Sciatic nerve (tissue), 2 donors: ENCODE results near the gene NKX2-4. TPM values are rescaled to one million over a fixed set of nuclear protein-coding genes. Genes with fewer than 3 reads are reported as not detected.
"Not testable (repeated sequence)": the region's sequence is repeated elsewhere in the genome, so short reads cannot be mapped to it uniquely, and the experiment has no call there.

ENCODE experiments used
- ATAC-seq: fragments of 200-7000 bp; cut with Tn5 transposase; one replicate; pipeline ENCODE4 v1.9.1; 2020; ENCODE audit warnings: mild to moderate bottlenecking, moderate library complexity
- DNase-seq: peaks from one replicate; pipeline ENCODE4 v3.0.0-alpha.2; 2020; ENCODE audit warnings: low spot score
- intact Hi-C: fragments of 100-400 bp; cut with DNase I; formaldehyde crosslinking; loops from one replicate; pipeline ENCODE4 v1.14.2; 2022
- total RNA-seq: library from RNA; stranded (reverse); fragmentation: NEBNext Ultra II Directional; extraction: Animal tissue kit (Norgen Biotek cat#: 25700); gene quantifications from one replicate; pipeline ENCODE4 v1.2.1, GENCODE V29; 2021
- donor health status: DM: no; HTN: no; CAD: no.
- donor health status: DM: no; HTN: no; CAD: no.

Gene NKX2-4
- total RNA-seq = not detected

GRCh38 chr20:21397341-21398108, at the start of gene NKX2-4:
NKX2-4 (minus strand) TSS chr20:21397526; CDS start chr20:21397399, 127 bp downstream.
- no peak for ATAC-seq

GRCh38 chr20:21437816-21438215, 40.5 kb upstream of the NKX2-4 start:
- no peak for ATAC-seq
- intact Hi-C loops = no loop called here
- DNase-seq = no peak

More at GRCh38 chr20:21397341-21398108, at the start of gene NKX2-4:
- intact Hi-C loops = no loop called here
- no peak for DNase-seq

- no peak for ATAC-seq
- DNase-seq = no peak
- intact Hi-C loops = no loop called here
Observed at GRCh38 chr20:21437248-21437647, 39.9 kb upstream of the NKX2-4 start.

GRCh38 chr20:21436205-21436604, 38.9 kb upstream of the NKX2-4 start:
- intact Hi-C loops = no loop called here
- DNase-seq (no peak), ATAC-seq (no peak)

GRCh38 chr20:21435576-21435975, 38.2 kb upstream of the NKX2-4 start:
- DNase-seq = no peak

GRCh38 chr20:21433329-21433890, 36.1 kb upstream of the NKX2-4 start:
- DNase-seq = no peak
- ATAC-seq = no peak
- intact Hi-C loops = no loop called here

More at GRCh38 chr20:21435576-21435975, 38.2 kb upstream of the NKX2-4 start:
- intact Hi-C loops = no loop called here
- no peak for ATAC-seq

GRCh38 chr20:21432911-21433310, 35.6 kb upstream of the NKX2-4 start:
- DNase-seq (no peak), ATAC-seq (no peak)
- intact Hi-C loops = no loop called here

- ATAC-seq = no peak
- intact Hi-C loops = no loop called here
- DNase-seq = no peak
Observed at GRCh38 chr20:21430020-21430419, 32.7 kb upstream of the NKX2-4 start.

GRCh38 chr20:21424846-21425245, 27.5 kb upstream of the NKX2-4 start:
- no peak for ATAC-seq
- intact Hi-C loops = no loop called here
- no peak for DNase-seq

- ATAC-seq, intact Hi-C loops, DNase-seq: not testable (repeated sequence)
Observed at GRCh38 chr20:21423712-21424111, 26.4 kb upstream of the NKX2-4 start.

- ATAC-seq = no peak
- intact Hi-C loops = no loop called here
- DNase-seq = no peak
Observed at GRCh38 chr20:21421601-21422236, 24.4 kb upstream of the NKX2-4 start.

- intact Hi-C loops, ATAC-seq, DNase-seq: not testable (repeated sequence)
Observed at GRCh38 chr20:21419147-21419546, 21.8 kb upstream of the NKX2-4 start.

- DNase-seq, intact Hi-C loops, ATAC-seq: not testable (repeated sequence)
Observed at GRCh38 chr20:21413996-21414395, 16.7 kb upstream of the NKX2-4 start.

- DNase-seq (no peak), ATAC-seq (no peak)
- intact Hi-C loops = no loop called here
Observed at GRCh38 chr20:21411725-21412124, 14.4 kb upstream of the NKX2-4 start.

GRCh38 chr20:21399005-21399475, 1.7 kb upstream of the NKX2-4 start:
- intact Hi-C loops = no loop called here
- ATAC-seq (no peak), DNase-seq (no peak)

- DNase-seq = no peak
- intact Hi-C loops = no loop called here
- ATAC-seq = no peak
Observed at GRCh38 chr20:21398109-21399004, 1.0 kb upstream of the NKX2-4 start.

- intact Hi-C loops = no loop called here
- DNase-seq (no peak), ATAC-seq (no peak)
Observed at GRCh38 chr20:21396599-21397340, 556 bp downstream of the NKX2-4 start.
